ENCODE data around the gene AHCYL2.

Gene AHCYL2

DNA sequence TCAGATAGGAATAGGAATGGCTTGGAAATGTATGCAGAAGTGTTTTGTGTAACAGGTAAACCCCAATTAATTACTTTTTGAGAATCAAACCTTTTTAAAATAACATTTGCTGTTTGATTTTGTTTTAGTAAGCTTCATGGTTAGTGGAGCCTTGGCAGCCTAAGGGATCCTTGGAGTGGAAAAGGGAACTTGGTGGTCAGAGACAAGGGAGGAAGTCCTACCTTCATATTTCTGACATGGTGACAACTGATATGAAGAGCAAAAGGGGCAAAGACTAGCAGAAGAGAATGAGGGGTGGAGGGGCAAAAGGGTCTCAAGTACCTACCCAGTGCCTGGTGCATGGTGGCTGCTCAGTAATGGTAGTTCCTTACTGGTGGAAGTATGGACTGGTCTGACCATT lies 32.3 kb downstream of the AHCYL2 start:
- ChIA-PET POLR2A (no interaction called here), CTCF (interaction anchor here (0.7 to 1.0 kb wide), 2 partner anchors 14 to 36 kb away, joined by 3 read pairs; no protein-coding TSS in a partner anchor)
- no peak for TF ChIP-seq CTCF (IDR thresholded peaks at IDR 0.05; ENCODE audit: control extremely low read depth, extremely low read depth, low read depth, missing control alignments)
- no peak for DNase-seq (ENCODE audit: extremely low spot score)

DNA sequence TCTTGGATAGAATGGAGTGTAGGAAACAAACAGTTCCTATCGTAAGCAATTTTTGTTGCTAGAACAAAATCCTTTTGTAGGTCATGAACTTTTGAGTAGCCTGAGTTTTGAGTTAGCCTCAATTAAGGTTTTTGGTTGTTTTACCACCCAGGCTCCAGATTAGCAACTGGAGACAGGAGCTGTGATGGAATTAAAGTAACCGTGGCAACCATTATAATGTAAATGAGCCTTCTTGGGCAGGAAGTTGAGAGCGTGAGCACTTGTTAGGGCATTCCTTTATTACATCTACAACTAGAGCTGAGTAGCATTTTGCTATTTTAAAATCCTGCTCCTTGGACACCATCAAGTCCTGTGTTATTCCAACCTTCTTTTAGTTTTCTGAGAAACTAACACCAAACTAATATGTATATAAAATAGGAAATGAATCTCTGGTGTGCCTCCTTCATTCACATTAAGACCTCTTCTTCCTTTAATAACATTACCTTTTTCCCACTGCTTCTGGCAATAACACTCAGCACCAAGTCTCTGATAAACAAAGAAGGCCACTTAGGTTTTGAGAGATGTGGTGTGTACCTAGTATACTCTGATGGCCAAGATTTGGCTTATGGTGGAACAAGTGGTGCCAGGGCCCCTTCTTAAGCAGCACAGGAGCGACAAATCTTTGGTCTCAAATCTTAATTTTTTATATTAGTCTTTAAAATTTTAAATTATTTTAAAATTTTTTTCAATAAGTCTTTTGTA lies 34.0 kb downstream of the AHCYL2 start:
- CTCF ChIA-PET: interaction anchor here (0.8 to 6.7 kb wide), 7 partner anchors 10 to 95 kb away, joined by 3 to 37 read pairs (median 4); no protein-coding TSS in a partner anchor
- no peak for DNase-seq (ENCODE audit: extremely low spot score)
- POLR2A ChIA-PET: interaction anchor here (0.6 kb wide), 1 partner anchor 769 kb away, joined by 3 read pairs; no protein-coding TSS in a partner anchor
- TF ChIP-seq CTCF (IDR thresholded peaks at IDR 0.05; ENCODE audit: control extremely low read depth, extremely low read depth, low read depth, missing control alignments): no peak

DNA sequence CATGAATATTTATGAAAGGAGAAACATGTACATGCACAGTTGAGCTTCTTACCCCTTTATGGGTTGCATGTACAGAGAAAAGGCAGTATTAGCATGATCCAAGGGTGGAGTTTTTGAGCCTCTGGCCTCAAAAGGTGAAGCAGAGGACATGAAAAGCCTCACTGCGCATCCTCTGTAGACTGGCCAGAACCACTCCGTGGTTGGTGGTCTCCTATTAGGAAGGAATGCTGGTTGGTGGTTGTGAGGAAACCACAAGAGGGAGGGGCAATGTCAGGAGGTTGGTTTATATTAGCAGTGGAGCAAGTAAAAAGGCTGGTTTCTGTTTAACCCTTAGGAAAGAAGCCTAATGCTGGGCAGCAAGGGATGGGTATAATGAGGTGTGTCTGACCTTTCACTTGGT lies 37.5 kb downstream of the AHCYL2 start:
- no peak for DNase-seq (ENCODE audit: extremely low spot score)
- no peak for TF ChIP-seq CTCF (IDR thresholded peaks at IDR 0.05; ENCODE audit: control extremely low read depth, extremely low read depth, low read depth, missing control alignments)
- ChIA-PET CTCF (interaction anchor here (1.0 to 6.7 kb wide), 4 partner anchors 9 to 43 kb away, joined by 4 to 37 read pairs (median 20); no protein-coding TSS in a partner anchor), POLR2A (no interaction called here)

GRCh38 chr7:129263168-129263567 lies 38.3 kb downstream of the AHCYL2 start:
- POLR2A ChIA-PET: no interaction called here

DNA sequence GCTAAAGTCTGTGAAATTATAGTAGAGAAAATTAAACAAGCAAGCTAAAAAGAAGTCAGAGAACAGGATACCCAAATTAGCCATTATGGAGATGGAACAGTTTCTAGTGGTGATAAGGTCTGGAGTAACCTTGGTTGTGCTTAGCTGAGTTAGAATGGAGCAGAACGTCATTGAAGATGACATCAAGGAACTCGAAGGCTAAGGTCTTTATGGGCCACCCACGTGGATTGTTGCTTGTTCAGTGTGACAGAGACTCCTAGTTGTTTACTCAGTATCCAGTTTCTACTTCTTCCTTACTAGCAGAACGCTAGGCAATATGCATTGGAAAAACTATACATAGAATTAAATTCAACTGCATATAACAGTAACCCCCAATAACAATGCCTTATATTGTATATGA lies 39.7 kb downstream of the AHCYL2 start:
- ChIA-PET POLR2A (no interaction called here), CTCF (interaction anchor here (0.9 to 6.7 kb wide), 6 partner anchors 10 to 46 kb away, joined by 3 to 37 read pairs (median 4); no protein-coding TSS in a partner anchor)
- DNase-seq (ENCODE audit: extremely low spot score): no peak
- TF ChIP-seq CTCF (IDR thresholded peaks at IDR 0.05; ENCODE audit: control extremely low read depth, extremely low read depth, low read depth, missing control alignments): no peak

More at GRCh38 chr7:129263168-129263567, 38.3 kb downstream of the AHCYL2 start:
- CTCF ChIA-PET: interaction anchor here (1.0 to 6.7 kb wide), 7 partner anchors 8 to 44 kb away, joined by 3 to 37 read pairs (median 5); no protein-coding TSS in a partner anchor
- DNase-seq (ENCODE audit: extremely low spot score): no peak
- TF ChIP-seq CTCF (IDR thresholded peaks at IDR 0.05; ENCODE audit: control extremely low read depth, extremely low read depth, low read depth, missing control alignments): no peak

- POLR2A ChIA-PET: no interaction called here
- CTCF ChIA-PET: interaction anchor here (1.3 to 1.6 kb wide), 2 partner anchors 11 to 27 kb away, joined by 4 to 6 read pairs; no protein-coding TSS in a partner anchor
- no peak for DNase-seq (ENCODE audit: extremely low spot score)
- no peak for TF ChIP-seq CTCF (IDR thresholded peaks at IDR 0.05; ENCODE audit: control extremely low read depth, extremely low read depth, low read depth, missing control alignments)
These were observed 40.5 kb downstream of the AHCYL2 start for GRCh38 chr7:129265328-129265727.

Measured in GM10248 (cell line).